HepG2 (cell line): ENCODE results near the gene DDAH2. TPM values are rescaled to one million over a fixed set of nuclear protein-coding genes. Genes with fewer than 3 reads are reported as not detected.

Source experiments
- ETV5 ChIP-seq: IDR thresholded peaks from 2 replicates; pipeline ENCODE4 v1.6.1; 2018; ENCODE audit warnings: missing biosample characterization, missing genetic modification reagents, inconsistent platforms, borderline replicate concordance
- GZF1 ChIP-seq: sonication (generic); formaldehyde crosslinking; IDR thresholded peaks from 2 replicates; pipeline ENCODE4 v1.5.1; 2020; ENCODE audit warnings: mild to moderate bottlenecking, missing genetic modification reagents
- HDAC1 ChIP-seq: sonication (generic); formaldehyde crosslinking; IDR thresholded peaks from 2 replicates; pipeline ENCODE4 v1.5.1; 2020; ENCODE audit warnings: mild to moderate bottlenecking, missing genetic modification reagents
- HDAC6 ChIP-seq: fragments of 200-600 bp; sonication (generic); IDR thresholded peaks from 2 replicates; pipeline ENCODE4 v1.7.0; 2017; ENCODE audit warnings: mild to moderate bottlenecking, antibody characterized with exemption, low read length, low read depth
- HNRNPLL ChIP-seq: fragments of 200-400 bp; formaldehyde crosslinking; IDR thresholded peaks from 2 replicates; pipeline ENCODE4 v1.6.1; 2017; ENCODE audit warnings: mild to moderate bottlenecking, low read depth, low read length; ENCODE audit not compliant: poor library complexity, severe bottlenecking
- REXO4 ChIP-seq: sonication (generic); formaldehyde crosslinking; IDR thresholded peaks from 2 replicates; pipeline ENCODE4 v1.8.0; 2022; ENCODE audit warnings: missing genetic modification reagents, mild to moderate bottlenecking, borderline replicate concordance
- SOX13 ChIP-seq, 3 experiments: fragments of 450-650 bp in 1 of 3; sonication (generic) in 1 of 3; formaldehyde crosslinking in 1 of 3; IDR thresholded peaks in 2 of 3; conservative IDR thresholded peaks in 1 of 3; 2 replicates each; pipeline versions ENCODE4 v1.5.0 to v1.6.1; 2016 to 2020; ENCODE audit warnings: antibody characterized with exemption in 1 of 3, mild to moderate bottlenecking in 1 of 3, missing compliant biosample characterization in 1 of 3, missing genetic modification reagents in 1 of 3, moderate library complexity in 1 of 3
- STAG1 ChIP-seq: sonication (generic); formaldehyde crosslinking; IDR thresholded peaks from 2 replicates; pipeline ENCODE4 v1.4.0; 2020; ENCODE audit warnings: missing genetic modification reagents
- TEAD3 ChIP-seq: optimal IDR thresholded peaks from 2 replicates; pipeline ENCODE3; 2016; ENCODE audit warnings: borderline replicate concordance
- ZNF414 ChIP-seq: sonication (generic); formaldehyde crosslinking; IDR thresholded peaks from 2 replicates; pipeline ENCODE4 v1.5.0; 2020; ENCODE audit warnings: missing genetic modification reagents
- ZNF550 ChIP-seq: sonication (generic); formaldehyde crosslinking; IDR thresholded peaks from 2 replicates; pipeline ENCODE4 v1.4.0; 2020; ENCODE audit warnings: mild to moderate bottlenecking, missing genetic modification reagents, borderline replicate concordance
- polyA plus RNA-seq, 8 experiments: library from polyadenylated mRNA; depleted of rRNA in 3 of 8; stranded (reverse) in 7 of 8; unstranded in 1 of 8; fragments of >200 nt; fragmentation: Illumina TruSeq in 4 of 8; extraction: Trizol in 4 of 8; gene quantifications; 2 replicates each; pipeline versions ENCODE4 v1.2.1 to v1.2.3, GENCODE V29; 2011 to 2016; ENCODE audit warnings: low read depth in 4 of 8, missing spikeins in 1 of 8, mixed read lengths in 1 of 8; ENCODE audit not compliant: insufficient read depth in 1 of 8
- total RNA-seq, 5 experiments: library from RNA; depleted of rRNA; stranded (reverse); fragments of >200 nt; fragmentation: Illumina TruSeq; extraction: Trizol; gene quantifications; 2 replicates each; pipeline ENCODE4 v1.2.3, GENCODE V29; 2016; ENCODE audit warnings: low read depth in 1 of 5
- TF ChIP-seq, protein P1 (sequence below): sonication (generic); formaldehyde crosslinking; IDR thresholded peaks from 2 replicates; pipeline ENCODE4 v1.5.1; 2020; ENCODE audit warnings: missing genetic modification reagents, mild to moderate bottlenecking, borderline replicate concordance
- TF ChIP-seq, protein P2 (sequence below), 2 experiments: sonication (generic) in 1 of 2; formaldehyde crosslinking in 1 of 2; IDR thresholded peaks; 2 replicates each; pipeline versions ENCODE4 v1.5.1 to v1.6.1; 2011 to 2020; ENCODE audit warnings: borderline replicate concordance in 1 of 2, low read depth in 1 of 2, low read length in 1 of 2, mild to moderate bottlenecking in 1 of 2, missing genetic modification reagents in 1 of 2, moderate library complexity in 1 of 2
- TF ChIP-seq, protein P3 (sequence below), 2 experiments: sonication (generic) in 1 of 2; formaldehyde crosslinking in 1 of 2; IDR thresholded peaks; 2 replicates each; pipeline versions ENCODE4 v1.4.0 to v1.6.1; 2018 to 2020; ENCODE audit warnings: missing genetic modification reagents in 2 of 2, borderline replicate concordance in 1 of 2, low read depth in 1 of 2, mild to moderate bottlenecking in 1 of 2, missing biosample characterization in 1 of 2

The DDAH2 gene
- total and polyA plus RNA-seq, 2 of the 13 experiments (the other 11 are each of a cell fraction or from before 2014, with no cell fraction given) = 16.4 to 21.1 TPM

GRCh38 chr6:31775633-31776484 lies 46.8 kb upstream of the DDAH2 start (continued):
- TF ChIP-seq, protein P1, sequence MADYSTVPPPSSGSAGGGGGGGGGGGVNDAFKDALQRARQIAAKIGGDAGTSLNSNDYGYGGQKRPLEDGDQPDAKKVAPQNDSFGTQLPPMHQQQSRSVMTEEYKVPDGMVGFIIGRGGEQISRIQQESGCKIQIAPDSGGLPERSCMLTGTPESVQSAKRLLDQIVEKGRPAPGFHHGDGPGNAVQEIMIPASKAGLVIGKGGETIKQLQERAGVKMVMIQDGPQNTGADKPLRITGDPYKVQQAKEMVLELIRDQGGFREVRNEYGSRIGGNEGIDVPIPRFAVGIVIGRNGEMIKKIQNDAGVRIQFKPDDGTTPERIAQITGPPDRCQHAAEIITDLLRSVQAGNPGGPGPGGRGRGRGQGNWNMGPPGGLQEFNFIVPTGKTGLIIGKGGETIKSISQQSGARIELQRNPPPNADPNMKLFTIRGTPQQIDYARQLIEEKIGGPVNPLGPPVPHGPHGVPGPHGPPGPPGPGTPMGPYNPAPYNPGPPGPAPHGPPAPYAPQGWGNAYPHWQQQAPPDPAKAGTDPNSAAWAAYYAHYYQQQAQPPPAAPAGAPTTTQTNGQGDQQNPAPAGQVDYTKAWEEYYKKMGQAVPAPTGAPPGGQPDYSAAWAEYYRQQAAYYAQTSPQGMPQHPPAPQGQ (CRISPR knock-in tag) = no peak
- no peak for TF ChIP-seq SOX13 (IDR thresholded peaks at IDR 0.05)
- no peak for TF ChIP-seq SOX13 (CRISPR knock-in tag; conservative IDR thresholded peaks at IDR 0.05 in 1 of 2, IDR thresholded peaks at IDR 0.05 in 1 of 2)
- peak; percentile 20; the same call in 1 of the 2 replicates for TF ChIP-seq ETV5
- peak; percentile 5 for TF ChIP-seq TEAD3 (CRISPR knock-in tag)
- TF ChIP-seq, protein P2, sequence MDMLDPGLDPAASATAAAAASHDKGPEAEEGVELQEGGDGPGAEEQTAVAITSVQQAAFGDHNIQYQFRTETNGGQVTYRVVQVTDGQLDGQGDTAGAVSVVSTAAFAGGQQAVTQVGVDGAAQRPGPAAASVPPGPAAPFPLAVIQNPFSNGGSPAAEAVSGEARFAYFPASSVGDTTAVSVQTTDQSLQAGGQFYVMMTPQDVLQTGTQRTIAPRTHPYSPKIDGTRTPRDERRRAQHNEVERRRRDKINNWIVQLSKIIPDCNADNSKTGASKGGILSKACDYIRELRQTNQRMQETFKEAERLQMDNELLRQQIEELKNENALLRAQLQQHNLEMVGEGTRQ (IDR thresholded peaks at IDR 0.05; ENCODE audit: low read depth, low read length) = no peak
- TF ChIP-seq, protein P2 (CRISPR knock-in tag; IDR thresholded peaks at IDR 0.05; ENCODE audit: borderline replicate concordance) = no peak
- TF ChIP-seq HDAC6 = no peak
- TF ChIP-seq STAG1 = peak; percentile 16
- TF ChIP-seq ZNF414 (CRISPR knock-in tag) = 0 out of 2 replicates have a peak, but pooled peaks have one; percentile 53
- no peak for TF ChIP-seq REXO4
- peak; percentile 9; the same call in 1 of the 2 replicates for TF ChIP-seq HDAC1 (CRISPR knock-in tag)
- TF ChIP-seq ZNF550 (CRISPR knock-in tag) = no peak
- TF ChIP-seq, protein P3, sequence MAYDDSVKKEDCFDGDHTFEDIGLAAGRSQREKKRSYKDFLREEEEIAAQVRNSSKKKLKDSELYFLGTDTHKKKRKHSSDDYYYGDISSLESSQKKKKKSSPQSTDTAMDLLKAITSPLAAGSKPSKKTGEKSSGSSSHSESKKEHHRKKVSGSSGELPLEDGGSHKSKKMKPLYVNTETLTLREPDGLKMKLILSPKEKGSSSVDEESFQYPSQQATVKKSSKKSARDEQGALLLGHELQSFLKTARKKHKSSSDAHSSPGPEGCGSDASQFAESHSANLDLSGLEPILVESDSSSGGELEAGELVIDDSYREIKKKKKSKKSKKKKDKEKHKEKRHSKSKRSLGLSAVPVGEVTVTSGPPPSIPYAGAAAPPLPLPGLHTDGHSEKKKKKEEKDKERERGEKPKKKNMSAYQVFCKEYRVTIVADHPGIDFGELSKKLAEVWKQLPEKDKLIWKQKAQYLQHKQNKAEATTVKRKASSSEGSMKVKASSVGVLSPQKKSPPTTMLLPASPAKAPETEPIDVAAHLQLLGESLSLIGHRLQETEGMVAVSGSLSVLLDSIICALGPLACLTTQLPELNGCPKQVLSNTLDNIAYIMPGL (CRISPR knock-in tag; IDR thresholded peaks at IDR 0.05; ENCODE audit: borderline replicate concordance in 1 of 2, low read depth in 1 of 2) = peak in 1 of 2 experiments; percentile 13; a peak in 2 of 4 replicates
- peak; percentile 18 for TF ChIP-seq HNRNPLL
- peak; percentile 44; the same call in 1 of the 2 replicates for TF ChIP-seq GZF1
